HG02642 (cell line): Measurements from ENCODE around the gene RAB36.

Experiments
- ATAC-seq: cut with Tn5 transposase; IDR thresholded peaks from one replicate; pipeline ENCODE4 v1.9.1; 2021; ENCODE audit warnings: mild to moderate bottlenecking; ENCODE audit not compliant: unreplicated experiment, poor library complexity

The RAB36 gene

GRCh38 chr22:23156286-23156685, 11.0 kb downstream of the RAB36 start:
- no peak for ATAC-seq

- no peak for ATAC-seq
These were observed 12.6 kb downstream of the RAB36 start for GRCh38 chr22:23157560-23158515.

- ATAC-seq, result no peak
These were observed 13.4 kb downstream of the RAB36 start for GRCh38 chr22:23158516-23159290.

GRCh38 chr22:23159291-23159630, 14.0 kb downstream of the RAB36 start:
- ATAC-seq, result no peak

- no peak for ATAC-seq
These were observed 15.8 kb downstream of the RAB36 start for GRCh38 chr22:23161029-23161428.

GRCh38 chr22:23161574-23161973, 16.3 kb downstream of the RAB36 start:
- no peak for ATAC-seq

- no peak for ATAC-seq
These were observed 18.4 kb downstream of the RAB36 start for GRCh38 chr22:23163665-23164064.

GRCh38 chr22:23164091-23164490, 18.8 kb downstream of the RAB36 start:
- ATAC-seq, result no peak

GRCh38 chr22:23166042-23166831, 21.0 kb downstream of the RAB36 start:
- ATAC-seq, result no peak

- no peak for ATAC-seq
These were observed 21.8 kb downstream of the RAB36 start for GRCh38 chr22:23166841-23167616.

GRCh38 chr22:23168391-23169042, 23.2 kb downstream of the RAB36 start:
- no peak for ATAC-seq

- no peak for ATAC-seq
These were observed 23.7 kb downstream of the RAB36 start for GRCh38 chr22:23169043-23169406.

- no peak for ATAC-seq
These were observed 30.8 kb downstream of the RAB36 start for GRCh38 chr22:23175817-23176644.

GRCh38 chr22:23176645-23177027, 31.4 kb downstream of the RAB36 start:
- no peak for ATAC-seq

GRCh38 chr22:23177197-23177596, 31.9 kb downstream of the RAB36 start:
- no peak for ATAC-seq

- ATAC-seq, result no peak
These were observed 33.4 kb downstream of the RAB36 start for GRCh38 chr22:23178512-23179254.

GRCh38 chr22:23179381-23180299, 34.4 kb downstream of the RAB36 start:
- ATAC-seq, result no peak
